ENCODE measurements around the gene TBATA.

- no peak for TF ChIP-seq GATA2 (IDR thresholded peaks at IDR 0.05; ENCODE audit: low read depth, low read length)
- no peak for TF ChIP-seq GATA3 (IDR thresholded peaks at IDR 0.05; ENCODE audit: low read depth, low read length)
Measured at GRCh38 chr10:70833601-70834000, 48.4 kb upstream of the TBATA start.

All from SH-SY5Y (cell line).